Natural killer cell (primary cell): ENCODE results near the gene GMPPB. TPM values are rescaled to one million over a fixed set of nuclear protein-coding genes. Genes with fewer than 3 reads are reported as not detected.

Experiments
- ATAC-seq, 3 donors: fragments of 150-1000 bp in 2 of 3; fragments of 200-7000 bp in 1 of 3; cut with Tn5 transposase; 1 replicate in 1 of 3; 2 replicates in 2 of 3; pipeline ENCODE4 v1.10.0; 2021; ENCODE audit warnings: mild to moderate bottlenecking in 2 of 3, moderate library complexity in 2 of 3
- DNase-seq, 2 donors: peaks; one replicate each; pipeline versions ENCODE4 v3.0.0 to v3.0.0-alpha.2; 2013 to 2021; ENCODE audit warnings: mixed read lengths in 1 of 2
- H3K27ac ChIP-seq: one replicate; pipeline ENCODE4 v1.5.1; 2013; ENCODE audit warnings: mild to moderate bottlenecking, low read length
- H3K27me3 ChIP-seq: one replicate; pipeline ENCODE4 v1.6.1; 2013; ENCODE audit warnings: low read length; ENCODE audit not compliant: control insufficient read depth, insufficient read depth
- H3K36me3 ChIP-seq: one replicate; pipeline ENCODE4 v1.6.1; 2013; ENCODE audit warnings: low read length; ENCODE audit not compliant: control insufficient read depth, insufficient read depth
- H3K4me1 ChIP-seq: one replicate; pipeline ENCODE4 v1.6.1; 2013; ENCODE audit warnings: low read length; ENCODE audit not compliant: control insufficient read depth, insufficient read depth
- H3K4me3 ChIP-seq: one replicate; pipeline ENCODE4 v1.5.1; 2013; ENCODE audit warnings: low read length
- H3K9me3 ChIP-seq: one replicate; pipeline ENCODE4 v1.6.1; 2013; ENCODE audit warnings: low read length; ENCODE audit not compliant: control insufficient read depth, insufficient read depth
- H3K27ac Mint-ChIP-seq, 2 donors: one replicate each; pipeline ENCODE4 v1.8.0; 2022; ENCODE audit warnings: mild to moderate bottlenecking in 2 of 2, mixed read lengths in 2 of 2, moderate library complexity in 1 of 2
- H3K27me3 Mint-ChIP-seq, 2 donors: one replicate each; pipeline ENCODE4 v1.8.0; 2022; ENCODE audit warnings: low read depth in 2 of 2, mixed read lengths in 2 of 2
- H3K36me3 Mint-ChIP-seq: one replicate; pipeline ENCODE4 v1.8.0; 2022; ENCODE audit warnings: mixed read lengths
- H3K4me1 Mint-ChIP-seq, 2 donors: one replicate each; pipeline ENCODE4 v1.8.0; 2022; ENCODE audit warnings: mixed read lengths in 2 of 2
- H3K4me3 Mint-ChIP-seq: one replicate; pipeline ENCODE4 v1.8.0; 2022; ENCODE audit warnings: mild to moderate bottlenecking, moderate library complexity, mixed read lengths
- H3K9me3 Mint-ChIP-seq, 2 donors: one replicate each; pipeline ENCODE4 v1.8.0; 2022; ENCODE audit warnings: mixed read lengths in 2 of 2
- WGBS: methylation state at CpG from one replicate; pipeline ENCODE4 v1.1.7; 2013; ENCODE audit warnings: missing lambda C conversion rate; ENCODE audit not compliant: insufficient coverage; 5-methylcytosine and 5-hydroxymethylcytosine counted together
- intact Hi-C: fragments of 100-400 bp; cut with micrococcal nuclease; formaldehyde crosslinking; loops from one replicate; pipeline ENCODE4 v1.14.2; 2022
- total RNA-seq, 4 donors: library from RNA; stranded (reverse); fragments of 120-200 nt in 1 of 4; gene quantifications; one replicate each; pipeline versions ENCODE4 v1.2.3 to v1.2.4, GENCODE V29; 2013 to 2022
- TF ChIP-seq, protein P1 (sequence below): fragments of 200-600 bp; IDR thresholded peaks from one replicate; pipeline ENCODE4 v1.8.0; 2022; ENCODE audit warnings: antibody characterized with exemption

The GMPPB gene
- total RNA-seq, 3 donors from 2014 or later (not counting 1 experiment from before 2014, with no cell fraction given), result 24.1 to 28.9 (median 27.5) TPM

DNA sequence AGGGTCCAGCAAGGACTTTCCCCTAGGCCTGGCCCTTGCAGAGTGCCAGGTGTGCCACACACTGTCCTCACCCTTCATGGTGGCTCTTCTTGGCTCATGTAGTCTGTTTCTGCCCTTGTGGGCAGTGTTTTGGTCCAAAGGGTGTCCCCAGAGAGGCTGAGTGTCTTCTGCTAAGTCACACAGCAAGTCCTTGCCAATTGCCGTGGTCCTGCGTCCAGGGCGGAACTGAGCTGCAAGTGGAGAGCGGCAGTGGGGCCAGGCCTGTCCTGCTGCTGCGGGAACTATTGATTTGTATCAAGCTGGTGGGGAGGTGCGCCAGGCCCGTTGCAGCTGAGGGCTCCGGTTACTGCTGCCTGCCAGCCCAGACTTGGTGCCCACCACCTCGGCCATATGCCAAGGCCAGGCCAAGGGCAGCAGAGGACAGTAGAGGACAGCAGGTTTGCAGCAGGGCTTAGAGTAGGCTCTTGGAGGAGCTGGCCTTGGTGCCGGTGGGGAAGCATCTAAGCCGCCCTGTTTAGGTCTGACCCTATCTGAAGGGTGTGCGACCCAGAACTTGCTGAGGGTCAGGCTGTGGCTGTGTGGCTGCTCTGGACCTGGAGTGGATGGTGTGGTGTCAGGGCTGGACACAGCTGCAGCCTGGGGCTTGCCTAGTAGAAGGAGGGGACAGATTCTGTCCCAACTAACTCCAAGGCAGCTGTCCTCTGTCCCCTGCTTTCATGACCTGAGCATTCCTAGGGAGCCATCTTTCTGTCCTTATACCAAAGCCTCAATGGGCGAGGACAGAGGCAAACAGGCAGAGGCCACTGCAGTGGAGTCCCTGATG, 8.8 kb downstream of the GMPPB start:
- no peak overlapping the region for H3K27ac ChIP-seq
- H3K4me3 Mint-ChIP-seq, result peak overlapping the region; percentile 56

GRCh38 chr3:49713336-49714105, 10.2 kb downstream of the GMPPB start:
- no peak for DNase-seq
- H3K27me3 Mint-ChIP-seq, result no peaks in the 10 kb centered on the region
- Histone ChIP-seq H3K36me3 (no peaks in the 10 kb centered on the region), H3K27me3 (no peaks in the 10 kb centered on the region), H3K9me3 (no peaks in the 10 kb centered on the region), H3K4me1 (peaks cover 35% of the 10 kb centered on the region), H3K4me3 (no peak overlapping the region), H3K27ac (no peak overlapping the region)
- H3K9me3 Mint-ChIP-seq, result no peaks in the 10 kb centered on the region
- H3K4me1 Mint-ChIP-seq, result peaks cover 18 to 31% of the 10 kb centered on the region in 2 donors
- TF ChIP-seq, protein P1, sequence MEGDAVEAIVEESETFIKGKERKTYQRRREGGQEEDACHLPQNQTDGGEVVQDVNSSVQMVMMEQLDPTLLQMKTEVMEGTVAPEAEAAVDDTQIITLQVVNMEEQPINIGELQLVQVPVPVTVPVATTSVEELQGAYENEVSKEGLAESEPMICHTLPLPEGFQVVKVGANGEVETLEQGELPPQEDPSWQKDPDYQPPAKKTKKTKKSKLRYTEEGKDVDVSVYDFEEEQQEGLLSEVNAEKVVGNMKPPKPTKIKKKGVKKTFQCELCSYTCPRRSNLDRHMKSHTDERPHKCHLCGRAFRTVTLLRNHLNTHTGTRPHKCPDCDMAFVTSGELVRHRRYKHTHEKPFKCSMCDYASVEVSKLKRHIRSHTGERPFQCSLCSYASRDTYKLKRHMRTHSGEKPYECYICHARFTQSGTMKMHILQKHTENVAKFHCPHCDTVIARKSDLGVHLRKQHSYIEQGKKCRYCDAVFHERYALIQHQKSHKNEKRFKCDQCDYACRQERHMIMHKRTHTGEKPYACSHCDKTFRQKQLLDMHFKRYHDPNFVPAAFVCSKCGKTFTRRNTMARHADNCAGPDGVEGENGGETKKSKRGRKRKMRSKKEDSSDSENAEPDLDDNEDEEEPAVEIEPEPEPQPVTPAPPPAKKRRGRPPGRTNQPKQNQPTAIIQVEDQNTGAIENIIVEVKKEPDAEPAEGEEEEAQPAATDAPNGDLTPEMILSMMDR, result no peak
- WGBS, result 83% methylated on average over 25 of the region's 25 CpGs
- ATAC-seq, result no peak
- intact Hi-C loops, result no loop called here
- H3K36me3 Mint-ChIP-seq, result no peaks in the 10 kb centered on the region
- H3K27ac Mint-ChIP-seq, result no peak overlapping the region
- H3K4me3 Mint-ChIP-seq, result no peak overlapping the region

More for the DNA sequence above, 8.8 kb downstream of the GMPPB start:
- Mint-ChIP-seq H3K36me3 (no peaks in the 10 kb centered on the region), H3K9me3 (no peaks in the 10 kb centered on the region), H3K27me3 (no peaks in the 10 kb centered on the region), H3K4me1 (peaks cover 31 to 45% of the 10 kb centered on the region in 2 donors), H3K27ac (peak overlapping the region in 1 of 2 donors; percentile 27)
- Histone ChIP-seq H3K27me3 (no peaks in the 10 kb centered on the region), H3K4me1 (peaks cover 47% of the 10 kb centered on the region), H3K9me3 (no peaks in the 10 kb centered on the region), H3K36me3 (no peaks in the 10 kb centered on the region), H3K4me3 (no peak overlapping the region)
- 92% methylated on average over 13 of the region's 13 CpGs for WGBS
- TF ChIP-seq, protein P1, result no peak
- intact Hi-C loops, result no loop called here
- ATAC-seq (no peak), DNase-seq (no peak)

DNA sequence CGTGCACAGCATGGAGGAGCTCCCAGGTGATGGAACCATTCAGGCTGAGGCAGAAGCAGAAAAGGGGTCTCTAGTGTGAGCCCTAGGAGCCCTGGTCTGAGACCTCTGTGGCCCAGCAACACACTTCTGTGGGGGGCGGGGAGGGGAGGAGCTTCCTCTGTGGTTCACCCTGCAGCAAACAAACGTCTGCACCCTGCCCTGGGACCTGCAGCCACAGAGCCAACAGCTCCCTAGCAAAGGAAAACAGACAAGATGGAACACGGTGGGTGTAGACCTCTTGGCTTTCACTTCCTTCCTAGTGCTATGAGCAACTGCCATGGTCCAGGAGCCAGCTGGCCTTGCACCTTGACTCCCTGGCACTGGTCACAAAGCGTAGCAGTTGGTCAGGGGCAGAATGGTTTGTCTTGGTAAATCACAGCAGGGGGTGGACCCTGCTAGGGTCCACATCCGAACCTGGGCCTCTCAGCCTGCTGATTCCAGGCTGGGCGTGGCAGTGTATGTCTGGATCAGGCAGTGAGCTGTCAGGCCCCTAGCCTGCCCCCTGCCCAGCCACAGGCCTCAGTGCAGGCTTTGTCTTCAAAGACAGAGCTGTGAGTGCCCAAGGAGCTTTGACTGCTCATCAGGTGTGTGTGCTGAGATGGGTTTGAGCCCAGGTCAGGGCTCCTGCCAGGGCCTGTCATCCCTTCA, 11.0 kb downstream of the GMPPB start:
- 39% methylated on average over 7 of the region's 7 CpGs for WGBS
- peaks cover 30% of the 10 kb centered on the region for H3K4me1 ChIP-seq
- Mint-ChIP-seq H3K27ac (no peak overlapping the region), H3K36me3 (no peaks in the 10 kb centered on the region), H3K4me3 (no peak overlapping the region), H3K4me1 (peaks cover 15 to 29% of the 10 kb centered on the region in 2 donors), H3K9me3 (no peaks in the 10 kb centered on the region), H3K27me3 (no peaks in the 10 kb centered on the region)
- no peaks in the 10 kb centered on the region for H3K9me3 ChIP-seq
- no peak overlapping the region for H3K4me3 ChIP-seq
- DNase-seq (no peak), ATAC-seq (peak in 1 of 3 donors; percentile 21)
- intact Hi-C loops, result no loop called here
- H3K27me3 ChIP-seq, result no peaks in the 10 kb centered on the region
- H3K36me3 ChIP-seq, result no peaks in the 10 kb centered on the region
- TF ChIP-seq, protein P1, result no peak
- H3K27ac ChIP-seq, result no peak overlapping the region
